Heart right ventricle (tissue), 16 donors: ENCODE data around the gene KCNN3. TPM values are rescaled to one million over a fixed set of nuclear protein-coding genes. Genes with fewer than 3 reads are reported as not detected.

Experiments
- ATAC-seq, 8 donors: fragments of 200-7000 bp; cut with Tn5 transposase; one replicate each; pipeline ENCODE4 v1.9.1; 2020; ENCODE audit warnings: mild to moderate bottlenecking in 8 of 8, moderate library complexity in 8 of 8, moderate number of reproducible peaks in 1 of 8
- DNase-seq, 2 donors: peaks; one replicate each; pipeline ENCODE4 v3.0.0-alpha.2; 2020
- H3K27ac ChIP-seq, 10 donors: fragments of 200-600 bp; sonication (generic) in 2 of 10; one replicate each; pipeline versions ENCODE4 v1.5.0 to v1.8.0; 2020 to 2022; ENCODE audit warnings: mild to moderate bottlenecking in 3 of 10
- H3K27me3 ChIP-seq, 7 donors: fragments of 200-600 bp; one replicate each; pipeline ENCODE4 v1.8.0; 2021 to 2022; ENCODE audit warnings: mild to moderate bottlenecking in 2 of 7
- H3K36me3 ChIP-seq, 9 donors: fragments of 200-600 bp; sonication (generic) in 1 of 9; one replicate each; pipeline versions ENCODE4 v1.5.0 to v1.8.0; 2020 to 2022; ENCODE audit warnings: mild to moderate bottlenecking in 2 of 9
- H3K4me1 ChIP-seq, 9 donors: fragments of 200-600 bp; sonication (generic) in 1 of 9; one replicate each; pipeline versions ENCODE4 v1.5.0 to v1.8.0; 2020 to 2022; ENCODE audit warnings: mild to moderate bottlenecking in 4 of 9
- H3K4me3 ChIP-seq, 10 donors: fragments of 200-600 bp; sonication (generic) in 2 of 10; one replicate each; pipeline versions ENCODE4 v1.5.0 to v1.8.0; 2020 to 2022; ENCODE audit warnings: mild to moderate bottlenecking in 7 of 10, moderate library complexity in 2 of 10
- H3K9me3 ChIP-seq, 11 donors: fragments of 200-600 bp in 10 of 11; sonication (generic) in 2 of 11; one replicate each; pipeline versions ENCODE4 v1.5.0 to v1.8.0; 2013 to 2022; ENCODE audit warnings: mild to moderate bottlenecking in 2 of 11, control low read depth in 1 of 11, moderate library complexity in 1 of 11
- WGBS, 2 donors: extraction: QIAGEN DNeasy Blood & Tissue Kit; methylation state at CpG; one replicate each; pipeline ENCODE4 v1.1.7; 2013; ENCODE audit warnings: inconsistent platforms in 1 of 2; 5-methylcytosine and 5-hydroxymethylcytosine counted together
- intact Hi-C, 10 donors: fragments of 100-400 bp; cut with DNase I; formaldehyde crosslinking; loops; one replicate each; pipeline versions ENCODE4 v1.11.1 to v1.14.2; 2022
- polyA plus RNA-seq, 2 donors: library from polyadenylated mRNA; stranded (reverse); fragments of 200-250 nt; gene quantifications; one replicate each; pipeline ENCODE4 v1.2.3, GENCODE V29; 2013
- total RNA-seq, 10 donors: library from RNA; stranded (reverse); fragmentation: NEBNext Ultra II Directional in 3 of 10; extraction: Animal tissue kit (Norgen Biotek cat#: 25700) in 3 of 10; gene quantifications; one replicate each; pipeline versions ENCODE4 v1.2.1 to v1.2.4, GENCODE V29; 2021 to 2023
- TF ChIP-seq, protein P1 (sequence below), 9 donors: fragments of 200-600 bp; sonication (generic) in 2 of 9; IDR thresholded peaks; one replicate each; pipeline versions ENCODE4 v1.5.0 to v1.8.0; 2021 to 2022; ENCODE audit warnings: antibody characterized with exemption in 9 of 9, mild to moderate bottlenecking in 5 of 9, moderate library complexity in 1 of 9
- donor health status: Arrhythmogenic right ventricular cardiomyopathy.
- donor health status: ischemic (EF 13 %, LVEDD 7.1; RV severe dilation, severe dysfunction).
- donor health status: healthy with polysubstance abuse.
- donor health status: DM: no; HTN: yes; CAD: no.
- donor health status: DM: no; HTN: no; CAD: no.
- donor health status: ischemic (EF 25% LVEDD 6.9; RV normal size, moderate dysfunction).
- donor health status: ischemic (EF 25% LVEDD 5.7; RV mildly dilated, moderate dysfunction).
- donor health status: healthy.
- donor health status: DM: yes; HTN: yes; CAD: no.
- donor health status: Ischemic cardiomyopathy.
- donor health status: ischemic (EF 35%, LVEDD 5.7; RV mildly dilated, moderate dysfunction).
- donor health status: nonischemic (EF 11% LVEDD 7.7; RV severe dilation, severe dysfunction).
- donor health status: DM: yes; HTN: yes; CAD: no.
- donor health status: PGD.
- donor health status: ischemic (EF 29% LVEDD 5.4; RV normal size, mild dysfunction).
- donor health status: nonischemic (EF 23%, LVEDD 6.1; RV moderate dilation, normal function).

KCNN3 gene
- total and polyA plus RNA-seq, 12 donors = 0.17 to 5.9 (median 2.6) TPM

DNA sequence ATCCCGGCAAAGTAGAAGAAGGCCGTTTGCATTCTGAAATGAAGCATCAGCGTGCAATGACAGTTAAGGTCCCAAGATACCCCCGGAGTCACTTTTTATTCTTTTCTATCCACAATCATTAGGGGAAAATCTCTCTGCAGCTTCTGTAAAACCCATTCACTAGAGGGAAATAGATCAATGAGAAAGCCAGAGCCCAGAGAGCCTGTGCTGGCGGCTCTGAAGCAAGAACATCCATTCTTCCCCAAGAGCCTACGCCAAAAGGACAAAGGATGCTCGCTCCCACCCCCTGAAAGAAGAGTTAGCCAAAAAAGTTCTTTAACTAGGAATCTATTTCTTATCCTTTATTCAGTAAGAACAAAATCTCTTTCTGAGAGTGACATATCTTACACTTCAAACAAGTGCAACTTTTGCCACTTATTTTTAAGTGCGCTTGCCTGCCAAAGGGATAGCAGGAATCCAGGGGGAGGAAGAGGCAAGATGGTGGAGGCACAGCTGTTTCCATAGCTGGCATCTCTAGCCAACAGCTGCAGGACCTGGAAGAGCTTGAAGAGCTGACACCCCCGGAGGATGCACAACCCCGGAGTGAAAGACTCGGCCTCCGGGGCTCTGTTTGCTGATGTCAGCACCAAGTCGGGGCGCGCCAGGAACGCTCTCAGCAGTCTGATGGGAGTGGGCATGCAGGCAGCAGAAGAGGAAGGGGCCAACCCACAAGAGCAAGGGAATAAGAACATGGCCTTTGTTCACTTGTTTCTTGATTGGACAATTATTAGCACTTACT, 68.7 kb downstream of the KCNN3 start:
- H3K27ac ChIP-seq = no peak overlapping the region
- no peak for DNase-seq
- no peaks in the 10 kb centered on the region for H3K36me3 ChIP-seq
- H3K4me3 ChIP-seq = no peak overlapping the region
- TF ChIP-seq, protein P1, sequence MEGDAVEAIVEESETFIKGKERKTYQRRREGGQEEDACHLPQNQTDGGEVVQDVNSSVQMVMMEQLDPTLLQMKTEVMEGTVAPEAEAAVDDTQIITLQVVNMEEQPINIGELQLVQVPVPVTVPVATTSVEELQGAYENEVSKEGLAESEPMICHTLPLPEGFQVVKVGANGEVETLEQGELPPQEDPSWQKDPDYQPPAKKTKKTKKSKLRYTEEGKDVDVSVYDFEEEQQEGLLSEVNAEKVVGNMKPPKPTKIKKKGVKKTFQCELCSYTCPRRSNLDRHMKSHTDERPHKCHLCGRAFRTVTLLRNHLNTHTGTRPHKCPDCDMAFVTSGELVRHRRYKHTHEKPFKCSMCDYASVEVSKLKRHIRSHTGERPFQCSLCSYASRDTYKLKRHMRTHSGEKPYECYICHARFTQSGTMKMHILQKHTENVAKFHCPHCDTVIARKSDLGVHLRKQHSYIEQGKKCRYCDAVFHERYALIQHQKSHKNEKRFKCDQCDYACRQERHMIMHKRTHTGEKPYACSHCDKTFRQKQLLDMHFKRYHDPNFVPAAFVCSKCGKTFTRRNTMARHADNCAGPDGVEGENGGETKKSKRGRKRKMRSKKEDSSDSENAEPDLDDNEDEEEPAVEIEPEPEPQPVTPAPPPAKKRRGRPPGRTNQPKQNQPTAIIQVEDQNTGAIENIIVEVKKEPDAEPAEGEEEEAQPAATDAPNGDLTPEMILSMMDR (IDR thresholded peaks at IDR 0.05) = no peak
- no peaks in the 10 kb centered on the region for H3K9me3 ChIP-seq
- peaks cover 0 to 5% (median 0%) of the 10 kb centered on the region in 7 donors for H3K27me3 ChIP-seq
- intact Hi-C loops = no loop called here
- H3K4me1 ChIP-seq = peaks cover 0 to 14% (median 3%) of the 10 kb centered on the region in 9 donors
- ATAC-seq = peak in 4 of 8 donors; percentile 27 to 51 (median 40)
- 85 to 90% methylated on average over 16 of the region's 16 CpGs for WGBS, 2 donors

DNA sequence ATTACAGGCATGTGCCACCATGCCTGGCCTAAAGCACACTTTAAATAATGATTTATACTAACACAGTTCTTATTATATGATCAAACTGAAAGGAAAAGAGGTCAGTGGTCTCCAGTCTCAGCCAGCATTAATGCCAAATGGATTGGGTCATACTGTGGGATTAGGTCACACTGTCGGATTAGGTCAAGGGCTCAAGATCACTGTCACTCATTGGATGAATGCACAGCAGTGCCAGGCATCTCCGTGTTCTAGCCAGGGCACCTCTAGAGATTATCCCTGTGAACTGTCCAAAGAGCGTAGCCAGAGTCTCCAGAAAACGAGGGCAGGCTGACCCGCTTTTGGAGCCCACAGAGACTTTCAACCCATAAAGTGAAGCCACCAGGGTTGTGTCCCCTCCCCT, 70.9 kb downstream of the KCNN3 start:
- 88 to 90% methylated on average over 5 of the region's 5 CpGs for WGBS, 2 donors
- DNase-seq = no peak
- intact Hi-C loops = no loop called here

DNA sequence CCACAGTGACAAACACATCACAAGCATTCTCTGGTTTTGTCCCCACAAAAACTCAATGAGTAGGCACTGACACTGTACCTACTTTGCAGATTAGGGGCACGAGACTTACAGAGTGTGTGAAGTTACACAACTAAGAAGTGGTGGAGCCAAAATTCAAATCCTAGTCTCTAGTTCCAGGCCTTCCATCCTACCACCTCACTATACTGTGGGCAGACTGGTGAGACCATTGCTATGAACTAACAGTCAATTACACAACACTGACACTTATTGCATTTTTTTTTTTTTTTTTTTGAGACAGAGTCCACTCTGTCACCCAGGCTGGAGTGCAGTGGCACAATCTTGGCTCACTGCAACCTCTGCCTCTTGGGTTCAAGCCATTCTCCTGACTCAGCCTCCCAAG, 71.4 kb downstream of the KCNN3 start:
- intact Hi-C loops = no loop called here
- 80 to 84% methylated on average over 1 of the region's 1 CpG for WGBS, 2 donors
- no peak for ATAC-seq

More for the DNA sequence above, 70.9 kb downstream of the KCNN3 start:
- no peaks in the 10 kb centered on the region for H3K36me3 ChIP-seq
- H3K27me3 ChIP-seq = peaks cover 0 to 3% (median 0%) of the 10 kb centered on the region in 7 donors
- no peak overlapping the region for H3K4me3 ChIP-seq
- peaks cover 0 to 3% (median 0%) of the 10 kb centered on the region in 9 donors for H3K4me1 ChIP-seq
- TF ChIP-seq, protein P1 (IDR thresholded peaks at IDR 0.05) = no peak
- H3K9me3 ChIP-seq = no peaks in the 10 kb centered on the region
- no peak overlapping the region for H3K27ac ChIP-seq
- no peak for ATAC-seq

DNA sequence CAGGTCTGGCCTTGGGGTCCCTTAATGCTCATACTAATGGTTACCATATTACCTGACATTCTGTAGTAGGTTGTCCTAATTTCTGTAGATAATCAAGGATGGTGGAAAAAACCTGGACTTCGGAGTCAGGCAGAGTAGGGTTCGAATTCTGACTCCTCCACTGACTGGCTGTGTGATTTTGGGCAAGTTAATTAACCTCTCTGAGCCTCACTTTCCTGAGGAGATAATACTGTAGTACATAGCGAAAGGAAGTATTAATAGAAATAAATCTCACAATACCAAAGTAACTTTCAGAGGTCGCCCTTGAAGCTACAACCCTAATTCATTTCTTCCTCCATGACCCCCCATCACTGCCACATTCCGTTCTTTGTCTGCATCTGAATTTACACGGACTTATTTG, 72.9 kb downstream of the KCNN3 start:
- Histone ChIP-seq H3K36me3 (no peaks in the 10 kb centered on the region), H3K27ac (no peak overlapping the region), H3K27me3 (peaks cover 0 to 3% (median 0%) of the 10 kb centered on the region in 7 donors), H3K9me3 (no peaks in the 10 kb centered on the region), H3K4me1 (peaks cover 0 to 2% (median 0%) of the 10 kb centered on the region in 9 donors), H3K4me3 (no peak overlapping the region)
- 94 to 96% methylated on average over 6 of the region's 6 CpGs for WGBS, 2 donors
- intact Hi-C loops = no loop called here
- DNase-seq = no peak
- TF ChIP-seq, protein P1 (IDR thresholded peaks at IDR 0.05) = no peak
- ATAC-seq = no peak

More for the DNA sequence above, 71.4 kb downstream of the KCNN3 start:
- no peaks in the 10 kb centered on the region for H3K36me3 ChIP-seq
- peaks cover 0 to 3% (median 0%) of the 10 kb centered on the region in 9 donors for H3K4me1 ChIP-seq
- H3K27me3 ChIP-seq = peaks cover 0 to 3% (median 0%) of the 10 kb centered on the region in 7 donors
- DNase-seq = no peak
- H3K4me3 ChIP-seq = no peak overlapping the region
- H3K27ac ChIP-seq = no peak overlapping the region
- no peaks in the 10 kb centered on the region for H3K9me3 ChIP-seq
- TF ChIP-seq, protein P1 (IDR thresholded peaks at IDR 0.05) = no peak
